Measurements from ENCODE around the gene KIAA1958.

KIAA1958 gene

DNA sequence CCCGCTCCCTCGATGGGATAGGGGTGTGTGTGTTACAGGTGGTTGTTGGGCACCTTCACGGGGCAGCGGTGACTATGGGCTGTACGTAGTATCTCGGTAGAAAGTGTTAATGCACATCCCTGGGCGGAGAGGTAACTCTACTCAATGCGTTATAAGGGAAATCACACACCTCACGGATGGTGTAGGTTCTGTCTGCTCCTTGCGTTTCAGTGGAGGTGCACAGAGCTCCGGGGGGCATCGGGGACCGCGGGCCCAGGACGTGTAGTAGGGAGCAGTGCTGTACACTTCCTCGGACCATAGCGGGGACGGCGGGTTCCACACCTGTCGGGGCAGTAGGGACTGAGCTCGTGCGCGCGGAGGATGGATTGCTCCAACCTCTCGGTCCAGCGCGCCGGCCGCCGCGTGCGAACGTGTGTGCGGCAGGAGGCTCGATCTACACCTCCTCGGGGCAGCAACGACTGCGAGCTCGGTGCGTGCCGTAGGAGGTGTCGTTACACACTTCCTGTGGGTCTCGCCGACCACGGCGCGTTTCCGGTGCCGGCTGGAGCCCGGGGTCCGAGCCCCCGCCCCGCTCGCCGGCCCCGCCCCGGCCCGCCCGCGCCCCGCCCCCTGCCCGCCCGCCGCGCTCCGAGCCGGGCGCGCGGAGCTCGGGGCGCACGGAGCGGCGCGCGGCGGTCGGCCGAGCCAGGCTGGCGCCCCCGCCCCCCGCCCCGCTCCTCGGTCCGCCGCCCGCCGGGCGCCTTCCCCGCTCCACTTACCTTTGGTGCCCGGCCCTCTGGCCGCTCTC lies at the start of gene KIAA1958:
TSS of gene KIAA1958 (plus strand) at position 607 of the 787 bp plus-strand sequence. CDS start 87,254 bp downstream, outside the sequence.
- in situ Hi-C loops (cut with MboI; ENCODE audit: low sequenced_read_pairs): no loop called here

DNA sequence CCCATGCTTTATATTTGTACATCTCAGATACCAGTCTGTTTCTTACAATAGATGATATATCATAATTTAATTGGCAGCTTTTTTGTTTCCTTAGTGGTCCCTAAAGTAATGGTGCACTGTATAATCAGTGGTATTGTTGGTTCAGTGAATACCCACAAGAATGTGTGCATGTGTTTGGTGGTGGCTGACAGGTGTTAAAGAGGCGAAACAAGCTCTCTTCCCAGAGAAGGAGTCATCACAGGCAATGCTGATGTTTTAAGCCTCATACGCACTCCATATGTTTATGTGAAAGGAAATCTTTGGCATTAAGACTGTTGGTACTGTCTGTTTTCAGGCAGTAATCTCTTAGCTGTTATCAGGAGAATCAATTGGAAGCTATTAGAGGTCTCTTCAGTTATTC lies 49.2 kb upstream of the KIAA1958 start:
- in situ Hi-C loops (cut with MboI; ENCODE audit: low sequenced_read_pairs): no loop called here

DNA sequence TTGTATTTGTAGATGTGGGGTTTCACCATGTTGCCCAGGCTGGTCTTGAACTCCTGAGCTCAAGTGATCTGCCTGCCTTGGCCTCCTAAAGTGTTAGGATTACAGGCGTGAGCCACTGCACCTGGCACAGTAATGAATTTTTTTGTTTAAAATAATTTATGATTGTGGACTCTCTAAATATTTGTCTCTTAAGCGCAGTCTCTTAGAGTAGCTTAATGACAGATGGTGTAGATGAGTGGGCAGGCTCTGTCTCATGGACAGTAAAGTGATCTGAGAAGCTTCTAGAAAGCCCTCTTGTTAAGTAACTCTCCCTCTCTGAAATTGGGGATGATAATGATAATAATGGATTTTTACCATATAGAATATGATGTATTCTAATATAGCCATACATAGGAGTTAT lies 47.5 kb upstream of the KIAA1958 start:
- in situ Hi-C loops (cut with MboI; ENCODE audit: low sequenced_read_pairs): no loop called here

DNA sequence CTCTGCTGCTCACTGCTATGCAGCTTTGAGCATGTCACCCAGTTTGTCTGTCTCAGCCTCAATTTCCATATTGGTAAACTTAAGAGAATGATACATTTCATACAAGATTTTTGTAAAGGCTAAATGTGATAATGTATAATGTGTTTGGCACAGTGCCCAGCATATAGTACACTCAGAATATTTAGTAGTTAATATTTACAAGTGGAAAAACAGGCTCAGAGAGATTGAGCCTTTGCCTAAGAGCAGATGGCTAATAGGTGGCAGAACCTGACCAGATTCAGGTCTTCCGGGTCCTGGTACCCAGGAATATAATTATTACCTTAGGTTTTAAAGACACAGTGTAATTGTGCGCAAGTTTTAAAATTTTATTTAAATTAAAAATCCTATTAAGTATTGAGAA lies 46.8 kb upstream of the KIAA1958 start:
- in situ Hi-C loops (cut with MboI; ENCODE audit: low sequenced_read_pairs): no loop called here

- in situ Hi-C loops (cut with MboI; ENCODE audit: low sequenced_read_pairs): no loop called here
These were observed 43.4 kb upstream of the KIAA1958 start for GRCh38 chr9:112443200-112443599.

- in situ Hi-C loops (cut with MboI; ENCODE audit: low sequenced_read_pairs): no loop called here
These were observed 43.0 kb upstream of the KIAA1958 start for GRCh38 chr9:112443636-112444035.

GRCh38 chr9:112445196-112445595 lies 41.4 kb upstream of the KIAA1958 start:
- in situ Hi-C loops (cut with MboI; ENCODE audit: low sequenced_read_pairs): no loop called here

DNA sequence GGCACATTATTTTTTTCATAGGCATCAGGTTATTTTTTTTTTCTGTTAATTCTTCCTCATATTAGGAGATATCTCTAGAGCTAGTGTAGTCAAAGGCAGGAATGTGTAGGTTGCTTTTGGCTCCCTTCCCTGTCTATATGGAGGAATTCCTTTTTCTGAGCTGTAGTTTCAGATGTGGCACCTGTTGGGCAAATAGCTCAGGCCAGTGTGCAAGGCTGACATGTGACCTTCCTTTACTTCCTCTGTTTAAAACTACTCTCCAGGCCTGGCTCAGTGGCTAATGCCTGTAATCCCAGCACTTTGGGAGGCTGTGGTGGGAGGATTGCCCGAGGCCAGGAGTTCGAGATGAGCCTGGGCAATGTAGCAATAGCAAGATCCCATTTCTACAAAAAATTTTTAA lies 40.5 kb upstream of the KIAA1958 start:
- in situ Hi-C loops (cut with MboI; ENCODE audit: low sequenced_read_pairs): no loop called here

- in situ Hi-C loops (cut with MboI; ENCODE audit: low sequenced_read_pairs): no loop called here
These were observed 40.1 kb upstream of the KIAA1958 start for GRCh38 chr9:112446526-112446925.

DNA sequence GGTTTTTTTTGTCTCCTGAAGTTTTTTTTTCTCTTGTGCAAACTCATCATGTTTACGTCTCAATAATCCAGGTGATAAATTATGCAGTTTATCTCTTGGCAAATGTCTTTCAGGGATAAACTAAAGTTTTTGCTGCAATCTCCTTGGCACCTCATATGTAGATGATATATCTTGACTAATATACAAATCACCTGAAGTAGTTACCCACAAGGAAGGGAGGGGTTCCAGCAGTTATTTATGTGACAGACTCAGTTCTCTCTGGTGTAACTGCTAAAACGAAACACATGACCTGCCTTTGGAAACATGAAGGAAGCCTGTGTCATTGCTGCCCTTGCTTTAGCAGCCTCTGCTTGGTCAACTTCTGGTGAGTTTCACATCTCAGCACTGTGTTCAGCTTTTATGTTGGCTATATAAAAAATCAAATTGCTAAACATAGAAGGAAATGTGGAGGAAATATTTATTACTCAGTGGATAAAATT lies 39.3 kb upstream of the KIAA1958 start:
- in situ Hi-C loops (cut with MboI; ENCODE audit: low sequenced_read_pairs): no loop called here

DNA sequence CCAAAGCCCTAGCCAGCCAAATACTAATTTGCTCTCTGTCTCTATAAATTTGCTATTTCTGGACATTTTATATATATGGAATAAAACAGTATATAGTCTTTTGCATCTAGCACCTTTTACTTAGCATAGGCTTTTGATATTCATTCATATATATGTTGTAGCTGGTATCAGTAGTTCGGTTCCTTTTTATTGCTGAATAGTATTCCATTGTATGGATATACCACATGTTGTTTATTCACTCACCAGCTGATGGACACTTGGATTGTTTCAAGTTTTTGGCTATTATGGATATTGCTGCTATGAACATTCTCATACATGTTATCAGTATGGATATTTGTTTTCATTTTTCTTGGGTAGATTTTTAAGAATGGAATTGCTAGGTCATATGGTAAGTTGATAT lies 23.8 kb upstream of the KIAA1958 start:
- in situ Hi-C loops (cut with MboI; ENCODE audit: low sequenced_read_pairs): no loop called here

GRCh38 chr9:112465352-112465751 lies 21.3 kb upstream of the KIAA1958 start:
- in situ Hi-C loops (cut with MboI; ENCODE audit: low sequenced_read_pairs): no loop called here

- in situ Hi-C loops (cut with MboI; ENCODE audit: low sequenced_read_pairs): no loop called here
These were observed 13.6 kb upstream of the KIAA1958 start for GRCh38 chr9:112472996-112473395.

DNA sequence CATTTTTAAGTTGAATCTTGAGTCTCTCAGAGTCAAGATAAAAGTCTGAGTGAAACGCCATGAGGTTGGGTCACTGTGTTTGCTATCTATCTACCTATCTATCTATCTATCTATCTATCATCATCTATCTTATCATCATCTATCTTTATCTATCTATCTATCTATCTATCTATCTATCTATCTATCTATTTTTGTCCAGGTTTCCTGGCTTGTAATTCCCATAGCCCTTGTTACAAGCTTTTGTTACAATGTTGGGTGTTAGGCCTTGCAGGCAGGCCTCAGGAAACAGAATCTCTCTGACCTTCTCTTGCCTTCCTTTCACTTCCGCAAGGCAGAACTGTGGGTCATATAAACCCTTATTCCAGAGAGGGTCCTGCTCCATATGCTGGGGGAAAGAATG lies 12.6 kb upstream of the KIAA1958 start:
- in situ Hi-C loops (cut with MboI; ENCODE audit: low sequenced_read_pairs): no loop called here

- in situ Hi-C loops (cut with MboI; ENCODE audit: low sequenced_read_pairs): no loop called here
These were observed 11.3 kb upstream of the KIAA1958 start for GRCh38 chr9:112475318-112475717.

DNA sequence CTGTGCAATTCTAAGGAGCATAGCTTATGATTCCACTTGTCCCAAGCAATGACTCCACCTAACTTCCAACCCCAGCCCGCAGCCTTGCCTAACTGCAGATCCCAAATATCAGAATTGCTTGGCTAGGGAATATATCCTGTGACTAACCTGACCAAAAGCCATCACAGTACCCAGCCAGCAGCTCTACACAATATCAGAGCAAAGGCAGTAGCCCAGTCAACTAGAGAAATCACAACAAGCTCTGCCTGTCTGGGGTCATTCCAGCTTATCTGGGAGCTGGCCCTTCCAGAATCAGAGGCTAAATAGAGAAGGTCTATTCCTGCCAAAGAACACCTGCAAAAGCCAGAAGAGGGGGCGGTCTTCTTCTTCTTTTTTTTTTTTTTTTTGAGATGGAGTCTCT lies 9.3 kb upstream of the KIAA1958 start:
- in situ Hi-C loops (cut with MboI; ENCODE audit: low sequenced_read_pairs): no loop called here

- in situ Hi-C loops (cut with MboI; ENCODE audit: low sequenced_read_pairs): no loop called here
These were observed 7.4 kb upstream of the KIAA1958 start for GRCh38 chr9:112479221-112479620.

GRCh38 chr9:112484607-112485006 lies 2.0 kb upstream of the KIAA1958 start:
- in situ Hi-C loops (cut with MboI; ENCODE audit: low sequenced_read_pairs): no loop called here

- in situ Hi-C loops (cut with MboI; ENCODE audit: low sequenced_read_pairs): no loop called here
These were observed 1.1 kb upstream of the KIAA1958 start for GRCh38 chr9:112485574-112485973.

- in situ Hi-C loops (cut with MboI; ENCODE audit: low sequenced_read_pairs): no loop called here
These were observed 576 bp downstream of the KIAA1958 start for GRCh38 chr9:112487008-112487798.

GRCh38 chr9:112487799-112488340 lies 1.2 kb downstream of the KIAA1958 start:
- in situ Hi-C loops (cut with MboI; ENCODE audit: low sequenced_read_pairs): no loop called here

GRCh38 chr9:112489039-112489546 lies 2.5 kb downstream of the KIAA1958 start:
- in situ Hi-C loops (cut with MboI; ENCODE audit: low sequenced_read_pairs): no loop called here
